Stimulated activated CD4-positive, alpha-beta T cell treated with anti-CD3 and anti-CD28 coated beads, TNF-alpha, amount 100 ng/mL, for 48 hours (primary cell): ENCODE data around the gene SPATA1.
"Not testable (repeated sequence)": the region's sequence is repeated elsewhere in the genome, so short reads cannot be mapped to it uniquely, and the experiment has no call there.

Experiments
- DNase-seq, 3 donors: peaks; one replicate each; pipeline ENCODE4 v3.0.0-alpha.2; 2020; ENCODE audit warnings: low read depth in 3 of 3

SPATA1 gene, protein sequence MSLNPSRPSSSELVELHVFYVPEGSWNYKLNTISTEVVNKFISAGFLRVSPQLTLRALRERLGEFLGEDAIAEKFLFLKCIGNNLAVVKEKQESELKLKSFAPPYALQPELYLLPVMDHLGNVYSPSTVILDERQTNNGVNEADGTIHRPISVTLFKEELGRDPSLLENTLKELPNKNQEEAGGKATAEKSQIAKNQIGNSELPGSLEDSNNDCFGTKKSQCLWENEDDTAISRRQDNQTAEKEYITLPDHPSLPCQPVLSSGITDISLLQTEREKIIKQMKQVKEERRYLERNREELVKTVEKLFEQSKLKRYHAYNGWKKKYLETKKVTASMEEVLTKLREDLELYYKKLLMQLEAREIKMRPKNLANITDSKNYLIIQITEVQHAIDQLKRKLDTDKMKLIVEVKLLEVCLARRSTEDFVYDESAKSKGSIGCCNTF

DNA sequence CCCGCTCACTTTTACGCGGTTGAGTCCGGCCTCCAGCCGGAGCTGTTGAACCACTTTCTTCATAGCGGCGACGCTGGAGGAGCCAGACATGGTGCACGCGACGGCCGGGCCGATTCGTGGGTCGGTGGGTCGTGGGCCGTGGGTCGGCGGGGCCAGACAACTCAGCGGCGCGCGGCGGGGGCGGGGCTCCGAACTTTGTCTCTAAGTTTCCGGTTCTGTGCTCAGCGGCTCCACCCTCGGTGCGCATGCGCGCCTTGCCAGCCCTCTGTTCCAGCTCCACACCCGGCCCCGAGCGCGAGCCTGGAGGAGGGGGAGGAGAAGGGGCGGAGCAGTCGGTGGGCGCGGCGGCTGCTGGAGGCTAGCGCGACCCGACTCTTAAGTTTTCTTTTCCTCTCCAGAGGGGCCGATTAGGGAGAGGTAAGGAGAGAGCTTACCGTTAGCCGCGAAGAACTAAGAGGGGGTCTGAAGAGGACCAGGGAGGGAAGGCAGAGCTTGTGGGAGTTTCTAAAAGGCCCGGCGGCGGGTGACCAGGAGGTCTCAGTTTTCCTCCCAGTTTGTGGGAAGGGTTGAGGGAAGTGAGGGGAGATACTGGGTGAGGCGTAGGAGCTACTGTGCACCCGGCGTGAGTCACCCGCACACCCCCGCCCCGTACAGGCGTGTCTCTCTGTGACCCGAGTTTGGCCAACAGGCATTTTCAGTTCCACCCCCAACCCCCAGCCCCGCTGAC is at the start of gene SPATA1, which contains the start of gene GNG5:
TSS of gene SPATA1 (plus strand) at position 385 of the 727 bp plus-strand sequence. CDS start 9,974 bp downstream, outside the sequence.
TSS of gene GNG5 (minus strand) at position 580 of the 727 bp plus-strand sequence. CDS start at position 90, 490 bp downstream.
- peak; percentile 95 to 96 (median 96) for DNase-seq

DNA sequence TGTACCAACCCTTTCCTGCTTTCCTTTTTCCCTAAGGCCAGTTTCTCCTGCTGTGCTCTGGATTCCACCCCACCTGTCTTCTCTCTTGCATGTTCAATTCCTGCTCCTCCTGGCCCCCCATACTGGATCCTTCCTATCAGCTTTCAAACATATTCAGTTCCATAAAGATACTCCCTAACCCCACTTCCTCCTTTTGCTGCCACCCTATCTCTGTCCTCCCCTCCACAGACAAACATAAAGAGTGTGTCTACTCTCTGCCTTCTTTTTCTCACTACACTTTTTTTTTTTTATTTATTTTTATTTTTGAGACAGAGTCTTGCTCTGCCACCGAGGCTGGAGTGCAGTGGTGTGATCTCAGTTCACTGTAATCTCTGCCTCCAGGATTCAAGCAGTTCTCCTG is 44.1 kb upstream of the SPATA1 start:
- DNase-seq, result no peak

DNA sequence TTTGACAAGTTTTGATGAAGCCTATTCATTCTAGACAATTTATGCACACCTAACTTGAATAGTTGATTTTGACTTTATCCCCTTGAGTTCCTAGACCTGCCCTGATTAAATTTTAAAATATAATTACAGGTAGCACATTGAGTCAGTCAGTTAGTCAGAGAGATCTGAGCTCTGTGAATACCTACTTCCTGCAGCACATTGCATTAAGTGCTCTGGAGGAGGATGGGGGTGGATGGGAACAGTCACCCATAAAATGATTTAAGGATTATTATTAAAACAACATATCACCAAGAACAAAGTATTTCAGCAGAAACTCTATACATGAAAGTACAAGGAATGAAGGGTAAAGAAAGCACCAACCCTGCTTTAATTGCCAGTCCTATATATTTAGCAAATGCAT is 38.9 kb upstream of the SPATA1 start:
- DNase-seq, result no peak

DNA sequence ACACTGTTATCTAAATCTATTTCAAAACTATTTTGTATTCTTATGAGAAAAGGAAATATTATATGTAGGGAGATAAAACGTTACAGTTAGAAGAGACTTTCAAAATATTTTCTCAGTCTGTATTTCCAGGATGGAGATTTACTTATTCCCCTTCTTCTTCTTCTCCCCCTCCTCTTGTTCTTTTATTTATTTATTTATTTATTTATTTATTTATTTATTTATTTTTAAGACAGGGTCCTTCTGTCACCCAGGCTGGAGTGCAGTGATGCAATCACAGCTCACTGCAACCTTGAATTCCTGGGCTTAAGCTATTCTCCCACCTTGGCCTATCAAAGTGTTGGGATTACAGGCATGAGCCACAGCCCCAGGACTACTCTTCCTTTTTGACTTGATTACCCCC is 30.0 kb upstream of the SPATA1 start:
- DNase-seq, result no peak

DNA sequence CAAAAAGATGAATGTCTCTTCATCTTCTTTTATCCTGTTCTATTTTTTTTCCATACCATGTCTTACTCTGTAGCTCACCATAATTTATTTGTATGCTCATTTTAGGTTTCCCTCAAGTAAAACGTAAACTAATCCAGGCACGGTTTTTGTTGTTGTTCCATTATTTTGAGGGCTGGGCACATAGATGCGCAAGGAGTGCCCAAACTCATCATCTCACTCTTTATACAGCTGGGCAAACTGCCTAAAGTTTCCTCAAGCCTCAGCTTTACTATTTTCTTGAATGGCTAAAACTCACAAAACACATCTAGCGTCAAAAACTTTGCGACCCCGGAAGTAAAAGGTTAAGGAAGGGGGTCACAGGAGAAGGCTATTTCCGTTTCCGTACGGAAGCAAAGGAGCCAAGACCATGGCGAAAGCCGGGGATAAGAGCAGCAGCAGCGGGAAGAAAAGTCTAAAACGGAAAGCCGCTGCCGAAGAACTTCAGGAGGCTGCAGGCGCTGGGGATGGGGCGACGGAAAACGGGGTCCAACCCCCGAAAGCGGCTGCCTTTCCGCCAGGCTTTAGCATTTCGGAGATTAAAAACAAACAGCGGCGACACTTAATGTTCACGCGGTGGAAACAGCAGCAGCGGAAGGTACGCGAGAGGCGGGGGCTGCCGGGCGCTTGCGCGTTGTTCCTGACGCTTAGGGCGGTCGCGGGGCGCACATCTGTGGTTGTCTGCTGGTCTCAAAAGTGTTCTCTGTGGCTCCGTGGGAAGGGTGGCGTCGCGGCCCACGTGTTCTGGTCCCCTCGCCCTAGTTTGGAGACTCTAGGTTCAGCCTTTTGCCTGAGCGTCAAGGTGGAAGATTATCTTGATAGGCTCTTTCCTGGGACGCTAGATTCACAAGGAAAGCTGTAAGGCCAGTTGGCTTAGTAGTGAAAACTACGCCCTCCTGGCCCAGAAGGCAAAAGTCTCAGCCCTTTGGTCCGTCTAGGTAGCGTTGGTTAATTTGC is 27.0 kb upstream of the SPATA1 start, which contains the start of gene RPF1:
TSS of gene RPF1 (plus strand) at position 391 of the 993 bp plus-strand sequence. CDS start at position 407, 16 bp downstream.
- peak; percentile 39 to 62 (median 59) for DNase-seq

DNA sequence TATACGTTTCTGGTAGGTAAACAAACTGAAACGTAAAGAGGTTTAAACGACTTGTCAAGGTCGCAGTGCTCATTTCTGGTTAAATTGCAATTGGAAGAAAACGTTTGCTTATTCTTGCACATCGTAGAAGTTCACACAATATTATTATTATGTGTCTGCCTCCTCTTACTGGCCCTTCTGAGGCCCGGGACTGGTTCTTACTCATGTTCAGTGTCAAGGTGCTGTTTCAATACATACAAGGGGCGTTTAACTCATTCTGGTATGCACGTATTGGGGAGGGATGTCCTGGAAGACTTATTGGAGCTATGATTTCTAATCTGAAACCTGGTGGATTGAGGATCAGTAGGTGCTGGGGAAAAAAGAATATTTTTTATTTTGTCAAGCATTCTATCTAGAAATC is 26.2 kb upstream of the SPATA1 start:
- no peak for DNase-seq

DNA sequence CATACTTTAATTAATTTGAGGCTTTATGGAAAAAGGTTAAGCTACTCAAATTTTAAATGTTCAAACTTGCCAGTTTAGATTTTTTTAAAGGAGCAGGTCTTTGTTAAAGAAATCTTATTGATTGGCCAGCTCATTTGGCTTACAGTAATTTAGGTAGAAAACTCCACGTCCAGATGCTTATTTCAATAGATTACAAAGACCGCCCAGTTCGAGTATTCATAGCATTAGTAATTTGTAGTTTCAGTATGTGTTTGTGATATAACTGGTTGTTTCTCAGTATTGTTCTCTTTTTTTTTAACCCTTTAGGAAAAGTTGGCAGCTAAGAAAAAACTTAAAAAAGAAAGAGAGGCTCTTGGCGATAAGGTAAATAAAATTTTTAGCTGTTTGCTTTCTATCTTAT is 25.5 kb upstream of the SPATA1 start:
- no peak for DNase-seq

DNA sequence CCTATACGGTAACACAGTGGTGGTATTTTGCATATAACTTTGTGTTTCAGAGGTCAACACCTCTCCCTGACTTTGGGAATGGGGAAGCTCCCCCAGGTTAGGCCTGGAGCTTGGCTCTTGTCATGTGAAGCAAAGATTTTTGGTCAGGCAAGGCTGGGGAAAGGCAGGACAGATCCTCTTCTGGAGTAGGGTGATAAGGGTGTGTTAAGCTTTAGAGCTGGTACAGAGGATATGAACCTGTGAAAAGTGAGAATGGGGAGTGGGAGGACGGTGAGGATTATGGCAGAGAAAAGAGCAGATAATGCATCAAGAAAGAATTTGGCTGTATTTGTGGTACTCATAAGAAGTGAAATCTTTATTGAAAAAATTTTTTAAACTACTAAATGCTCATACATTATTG is 24.9 kb upstream of the SPATA1 start:
- DNase-seq, result no peak

DNA sequence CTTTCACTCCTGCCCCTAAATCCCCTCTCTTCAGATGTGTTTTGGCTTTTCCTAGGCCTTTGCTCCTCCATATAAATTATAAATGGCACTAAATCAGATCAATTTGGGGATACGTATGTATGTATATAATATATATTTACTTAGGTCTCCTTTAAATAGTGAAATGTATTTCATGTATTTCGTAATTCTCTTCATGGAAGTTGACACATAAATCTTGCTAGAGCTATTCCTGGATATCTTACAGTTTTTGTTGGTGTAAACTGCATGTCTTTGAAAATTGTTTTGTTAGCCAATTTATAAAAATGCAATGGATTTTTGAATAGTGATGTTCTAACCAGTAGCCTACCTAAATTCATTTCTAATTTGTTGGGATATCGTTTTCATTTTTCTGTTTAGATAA is 18.1 kb upstream of the SPATA1 start:
- DNase-seq, result no peak

DNA sequence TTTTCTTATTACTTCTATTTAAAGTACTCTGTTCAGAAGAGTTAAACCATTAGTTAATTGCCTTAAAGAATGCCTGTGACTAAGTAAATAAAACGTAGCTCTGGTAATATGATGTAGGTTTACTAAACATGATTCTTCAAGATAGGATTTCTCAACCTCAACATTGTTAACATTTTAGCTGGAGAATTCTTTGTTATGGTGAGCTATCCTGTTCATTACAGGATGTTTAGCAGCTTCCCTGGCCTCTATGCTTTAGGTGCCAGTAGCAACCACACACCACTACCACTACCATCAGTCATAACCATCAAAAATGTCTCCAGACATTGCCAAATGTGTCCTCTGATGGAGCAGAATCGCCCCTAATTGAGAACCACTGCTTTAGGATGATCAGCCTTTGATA is 16.4 kb upstream of the SPATA1 start:
- DNase-seq, result no peak

DNA sequence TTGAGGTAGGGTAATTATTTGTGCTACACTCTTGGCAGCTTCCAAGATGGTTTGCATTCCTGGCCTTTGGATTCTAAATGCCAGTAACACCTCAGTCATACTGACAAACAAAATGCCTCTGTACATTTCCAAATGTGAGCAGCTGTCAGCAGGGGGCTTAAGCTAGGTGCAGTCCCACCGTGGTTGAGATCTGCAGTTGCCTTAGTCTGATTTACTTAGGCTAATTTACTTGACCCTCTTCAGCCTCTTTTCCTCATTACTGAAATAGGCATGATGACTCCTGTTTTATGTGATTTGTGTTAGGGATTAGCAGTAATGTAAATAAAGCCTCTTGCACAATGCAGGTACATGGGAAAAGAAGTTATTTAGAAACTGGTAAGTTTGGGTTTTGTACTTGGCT is 13.5 kb upstream of the SPATA1 start:
- DNase-seq, result no peak

DNA sequence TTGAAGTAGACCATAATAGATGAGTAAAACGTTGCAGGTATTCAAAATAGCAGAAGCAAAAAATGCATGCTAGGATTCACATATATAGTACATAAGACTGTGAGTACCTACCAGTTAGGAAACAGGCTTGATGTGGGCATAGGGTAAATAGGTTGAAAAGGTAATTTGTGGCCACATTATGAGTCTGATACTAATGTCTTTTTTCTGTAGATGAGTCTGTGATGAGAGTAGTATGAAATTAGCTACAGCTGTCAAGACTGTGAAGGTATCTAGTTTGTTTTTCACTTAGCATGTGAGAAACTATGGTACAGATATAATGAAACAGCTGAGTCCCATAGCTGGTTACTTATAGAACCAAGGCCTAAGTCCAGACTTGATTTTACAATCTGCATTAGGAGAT is 12.4 kb upstream of the SPATA1 start:
- no peak for DNase-seq

DNA sequence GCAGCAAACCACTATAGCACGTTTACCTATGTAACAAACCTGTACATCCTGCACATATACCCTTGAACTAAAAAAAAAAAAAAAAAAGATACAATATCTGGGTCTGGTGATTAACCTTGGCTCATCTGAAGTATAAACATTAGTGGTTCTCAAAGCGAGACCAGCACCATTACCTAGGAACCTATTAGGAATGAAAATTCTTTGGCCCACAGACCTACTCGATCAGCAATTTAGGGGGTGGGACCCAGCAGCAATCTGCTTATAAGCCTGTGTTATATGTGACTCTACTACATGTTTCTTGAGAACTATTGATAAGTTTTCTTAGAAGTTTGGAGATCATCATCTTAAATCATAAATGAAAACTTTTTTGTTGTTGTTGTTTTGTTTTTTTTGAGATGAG is 9.7 kb upstream of the SPATA1 start:
- DNase-seq, result no peak

DNA sequence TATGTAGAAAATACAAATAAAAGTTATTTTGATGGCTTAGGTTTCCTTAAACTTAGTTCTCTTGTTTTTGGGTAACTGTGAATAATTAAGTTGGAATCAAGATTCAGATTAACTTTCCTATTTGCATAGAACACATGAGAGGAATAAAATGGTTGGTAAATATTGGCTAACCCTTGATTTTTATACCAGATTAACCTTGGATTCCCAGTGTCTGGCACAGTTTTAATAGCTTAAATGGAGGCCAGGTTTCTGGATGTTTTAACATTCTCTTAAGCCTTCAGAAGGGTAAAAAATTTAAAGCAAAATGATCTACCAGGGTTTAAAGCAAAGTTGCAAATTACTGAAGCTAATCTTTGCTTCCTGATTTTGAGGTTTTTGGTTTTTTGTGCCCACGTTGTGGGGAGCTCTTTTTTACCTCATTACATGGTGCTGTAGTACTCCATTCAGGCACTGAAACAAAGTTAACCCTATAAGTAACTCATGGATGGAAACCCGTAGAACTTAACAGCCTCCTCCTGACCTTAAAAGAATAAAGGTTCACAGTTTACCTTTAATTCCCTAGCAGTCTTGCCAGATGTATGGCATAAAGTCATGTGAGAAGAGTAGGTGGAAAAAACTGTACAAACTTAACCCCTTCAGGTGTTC is 8.4 kb upstream of the SPATA1 start:
- no peak for DNase-seq

DNA sequence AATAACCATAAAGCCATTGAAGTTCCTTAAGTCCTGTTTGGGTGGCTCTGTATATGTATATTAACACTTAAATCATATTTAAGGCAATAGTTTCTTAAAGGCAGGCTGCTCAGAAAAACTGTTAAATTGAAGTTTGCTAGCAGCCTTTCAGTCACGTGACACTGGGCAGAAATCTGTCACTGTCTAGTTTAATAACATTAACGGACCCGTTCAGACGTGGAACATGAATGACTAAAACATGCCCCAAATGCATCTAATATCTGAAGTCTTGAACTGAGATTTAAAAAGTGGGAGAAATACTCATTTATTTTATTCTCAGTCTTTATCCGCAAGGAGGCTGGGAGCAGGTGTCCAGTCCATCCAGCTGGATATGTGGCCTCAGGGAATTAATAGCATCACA is 3.3 kb upstream of the SPATA1 start:
- DNase-seq, result no peak

DNA sequence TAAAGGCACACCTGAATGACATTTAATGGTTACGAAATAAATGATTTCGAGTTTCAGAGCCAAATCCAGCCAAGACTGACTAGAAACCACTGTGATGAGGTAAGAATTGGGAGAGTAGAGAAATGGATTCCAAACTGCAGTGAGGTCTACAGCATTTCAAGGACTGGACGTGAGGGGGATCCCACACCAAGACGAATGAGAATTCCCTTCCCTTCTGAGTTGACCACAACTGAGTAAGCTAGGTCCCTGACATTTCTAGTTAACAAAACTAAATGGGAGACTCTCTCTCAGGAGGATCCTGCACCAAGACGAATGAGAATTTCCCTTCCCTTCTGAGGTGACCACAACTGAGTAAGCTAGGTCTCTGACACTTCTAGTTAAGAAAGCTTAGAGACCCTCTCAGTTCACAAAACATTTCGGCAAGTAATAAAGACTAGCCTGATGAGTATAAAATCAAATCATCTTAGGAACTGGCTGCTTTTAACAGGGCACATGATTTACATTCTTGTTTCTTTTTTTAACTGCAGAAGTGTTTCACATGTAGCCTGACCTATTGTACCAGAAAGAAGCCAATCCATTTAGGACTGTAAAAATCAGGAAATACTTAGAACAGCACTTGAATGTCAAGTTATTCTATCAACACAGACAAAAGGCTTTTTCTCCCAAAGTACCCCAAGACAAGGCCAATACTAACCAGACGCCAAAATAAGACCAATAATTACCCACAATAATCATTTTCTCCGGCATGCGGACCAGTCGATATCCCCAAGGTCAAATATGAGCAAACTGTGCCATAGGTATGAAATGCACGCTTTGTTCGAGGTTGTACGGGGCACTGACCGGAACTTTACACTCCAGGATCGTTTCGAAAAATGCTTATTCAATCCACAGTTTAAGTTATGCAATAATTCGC is 1.4 kb upstream of the SPATA1 start:
- DNase-seq, result no peak

DNA sequence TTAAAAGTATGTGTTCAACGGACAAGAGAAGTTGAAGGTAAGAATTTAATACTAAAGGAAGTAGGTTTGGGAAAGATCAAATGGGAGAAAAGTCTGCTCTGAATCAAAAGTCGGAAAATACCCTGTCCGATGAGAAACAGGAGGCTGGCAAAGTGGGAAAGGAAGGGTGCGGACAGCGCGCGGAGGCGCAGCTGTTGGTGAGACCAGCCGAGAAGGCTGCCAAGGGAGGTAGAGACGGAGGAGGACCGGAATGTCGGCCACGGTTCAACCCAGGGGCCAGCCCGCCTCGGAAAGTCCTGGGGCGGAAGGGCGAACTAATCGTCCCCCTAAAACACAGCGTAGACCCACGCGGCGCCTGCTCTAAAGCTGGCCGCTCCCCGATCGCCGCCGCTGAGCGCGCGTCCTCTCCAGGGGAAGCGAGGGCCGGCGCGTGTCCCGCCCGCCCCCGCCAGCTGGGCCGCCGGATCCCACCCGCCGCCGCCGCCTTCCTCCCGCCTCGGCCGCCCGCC is 639 bp upstream of the SPATA1 start:
- no peak for DNase-seq

DNA sequence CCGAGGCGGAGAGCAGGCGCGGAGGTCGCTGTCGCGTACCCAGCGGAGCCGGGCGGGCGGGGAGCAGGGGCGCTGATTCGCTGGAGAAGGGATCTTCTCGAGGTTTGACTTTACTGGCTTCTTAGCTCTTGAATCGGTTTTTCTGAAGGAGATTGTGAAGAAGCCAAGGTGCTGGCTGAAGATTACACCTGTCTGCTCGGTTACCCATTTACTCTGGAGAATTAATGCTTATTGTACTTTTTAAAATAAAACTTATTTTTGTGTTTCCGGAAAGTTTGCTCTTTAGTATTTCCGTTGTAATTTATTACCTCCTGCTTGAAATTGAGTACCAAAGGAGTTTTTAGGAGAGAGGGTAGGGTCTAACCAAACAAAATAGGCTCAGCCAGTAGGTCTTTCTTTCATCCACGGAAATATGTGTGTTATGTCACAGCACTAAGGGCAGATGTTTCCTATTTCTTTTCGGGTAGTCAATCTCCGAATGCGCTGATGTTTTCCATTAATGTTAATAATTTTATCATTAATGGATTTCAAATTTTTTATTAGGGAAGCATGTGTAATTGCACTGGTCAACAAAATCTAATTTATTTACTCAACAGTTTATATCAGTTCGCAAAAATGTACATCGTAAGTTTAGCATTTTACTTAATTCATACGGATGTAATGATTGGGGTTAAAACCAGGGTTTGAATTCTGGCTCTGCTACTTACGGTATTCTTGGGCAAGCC is 705 bp downstream of the SPATA1 start:
- DNase-seq, result peak in 1 of 3 donors; percentile 67

DNA sequence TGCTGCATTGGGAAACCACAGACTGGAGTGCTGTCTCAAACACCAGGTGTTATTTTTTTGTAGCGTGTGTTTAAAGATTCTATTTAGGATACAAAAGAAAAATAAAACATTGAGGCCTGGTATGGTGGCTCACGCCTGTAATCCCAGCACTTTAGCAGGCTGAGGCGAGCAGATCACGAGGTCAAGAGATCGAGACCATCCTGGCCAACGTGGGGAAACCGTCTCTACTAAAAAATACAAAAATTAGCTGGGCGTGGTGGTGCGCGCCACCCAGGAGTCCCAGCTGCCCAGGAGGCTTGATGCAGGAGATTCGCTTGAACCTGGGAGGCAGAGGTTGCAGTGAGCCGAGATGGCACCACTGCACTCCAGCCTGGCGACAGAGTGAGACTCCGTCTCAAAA is 1.7 kb downstream of the SPATA1 start:
- DNase-seq, result not testable (repeated sequence)
